Measurements from ENCODE around the gene SLX4IP. TPM values are rescaled to one million over a fixed set of nuclear protein-coding genes. Genes with fewer than 3 reads are reported as not detected.

Gene SLX4IP
- total and polyA plus RNA-seq, 2 donors (not counting 1 experiment from before 2014, with no cell fraction given): 1.9 to 8.1 TPM

GRCh38 chr20:10483691-10484090 is 48.6 kb downstream of the SLX4IP start:
- no peak overlapping the region for H2AFZ ChIP-seq (ENCODE audit: low read length)
- H3K4me1 ChIP-seq (ENCODE audit: control insufficient read depth, extremely low read depth, insufficient read depth, low read length): no peaks in the 10 kb centered on the region
- H3K9me3 ChIP-seq (ENCODE audit: control insufficient read depth, insufficient read depth, low read depth, low read length): no peaks in the 10 kb centered on the region
- no peak for DNase-seq (ENCODE audit: low read depth in 2 of 2)
- H3K79me2 ChIP-seq (ENCODE audit: control insufficient read depth, insufficient read depth, low read length): no peaks in the 10 kb centered on the region
- H3K27me3 ChIP-seq (ENCODE audit: control insufficient read depth, insufficient read depth, low read length): no peaks in the 10 kb centered on the region
- H4K20me1 ChIP-seq (ENCODE audit: control insufficient read depth, extremely low read depth, insufficient read depth, low read length): no peaks in the 10 kb centered on the region
- no peaks in the 10 kb centered on the region for H3K36me3 ChIP-seq (ENCODE audit: control insufficient read depth, insufficient read depth, low read length)
- TF ChIP-seq, protein P1, sequence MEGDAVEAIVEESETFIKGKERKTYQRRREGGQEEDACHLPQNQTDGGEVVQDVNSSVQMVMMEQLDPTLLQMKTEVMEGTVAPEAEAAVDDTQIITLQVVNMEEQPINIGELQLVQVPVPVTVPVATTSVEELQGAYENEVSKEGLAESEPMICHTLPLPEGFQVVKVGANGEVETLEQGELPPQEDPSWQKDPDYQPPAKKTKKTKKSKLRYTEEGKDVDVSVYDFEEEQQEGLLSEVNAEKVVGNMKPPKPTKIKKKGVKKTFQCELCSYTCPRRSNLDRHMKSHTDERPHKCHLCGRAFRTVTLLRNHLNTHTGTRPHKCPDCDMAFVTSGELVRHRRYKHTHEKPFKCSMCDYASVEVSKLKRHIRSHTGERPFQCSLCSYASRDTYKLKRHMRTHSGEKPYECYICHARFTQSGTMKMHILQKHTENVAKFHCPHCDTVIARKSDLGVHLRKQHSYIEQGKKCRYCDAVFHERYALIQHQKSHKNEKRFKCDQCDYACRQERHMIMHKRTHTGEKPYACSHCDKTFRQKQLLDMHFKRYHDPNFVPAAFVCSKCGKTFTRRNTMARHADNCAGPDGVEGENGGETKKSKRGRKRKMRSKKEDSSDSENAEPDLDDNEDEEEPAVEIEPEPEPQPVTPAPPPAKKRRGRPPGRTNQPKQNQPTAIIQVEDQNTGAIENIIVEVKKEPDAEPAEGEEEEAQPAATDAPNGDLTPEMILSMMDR (conservative IDR thresholded peaks at IDR 0.05 in 1 of 2, IDR thresholded peaks at IDR 0.05 in 1 of 2; ENCODE audit: low read depth in 1 of 2, low read length in 2 of 2): no peak
- TF ChIP-seq EZH2 (IDR thresholded peaks at IDR 0.05; ENCODE audit: low read length, missing control alignments): no peak
- H3K4me2 ChIP-seq (ENCODE audit: extremely low read depth, insufficient read depth, low read length): no peak overlapping the region
- no peak overlapping the region for H3K27ac ChIP-seq (ENCODE audit: insufficient read depth, low read length)
- H3K4me3 ChIP-seq (replicated peaks in 1 of 4; ENCODE audit: control extremely low read depth in 1 of 4, insufficient read depth in 1 of 4, low read depth in 3 of 4, low read length in 4 of 4): no peak overlapping the region
- H3K9ac ChIP-seq (ENCODE audit: insufficient read depth, low read length): no peak overlapping the region

- Histone ChIP-seq H3K9ac (ENCODE audit: insufficient read depth, low read length) (no peak overlapping the region), H3K27me3 (ENCODE audit: control insufficient read depth, insufficient read depth, low read length) (no peaks in the 10 kb centered on the region), H2AFZ (ENCODE audit: low read length) (no peak overlapping the region), H3K4me1 (ENCODE audit: control insufficient read depth, extremely low read depth, insufficient read depth, low read length) (no peaks in the 10 kb centered on the region), H3K27ac (ENCODE audit: insufficient read depth, low read length) (no peak overlapping the region), H3K9me3 (ENCODE audit: control insufficient read depth, insufficient read depth, low read depth, low read length) (no peaks in the 10 kb centered on the region), H3K4me3 (replicated peaks in 1 of 4; ENCODE audit: control extremely low read depth in 1 of 4, insufficient read depth in 1 of 4, low read depth in 3 of 4, low read length in 4 of 4) (no peak overlapping the region), H4K20me1 (ENCODE audit: control insufficient read depth, extremely low read depth, insufficient read depth, low read length) (no peaks in the 10 kb centered on the region), H3K4me2 (ENCODE audit: extremely low read depth, insufficient read depth, low read length) (no peak overlapping the region), H3K36me3 (ENCODE audit: control insufficient read depth, insufficient read depth, low read length) (no peaks in the 10 kb centered on the region), H3K79me2 (ENCODE audit: control insufficient read depth, insufficient read depth, low read length) (no peaks in the 10 kb centered on the region)
- DNase-seq (ENCODE audit: low read depth in 2 of 2): peak; percentile 43 to 67
- no peak for TF ChIP-seq EZH2 (IDR thresholded peaks at IDR 0.05; ENCODE audit: low read length, missing control alignments)
- TF ChIP-seq, protein P1 (conservative IDR thresholded peaks at IDR 0.05 in 1 of 2, IDR thresholded peaks at IDR 0.05 in 1 of 2; ENCODE audit: low read depth in 1 of 2, low read length in 2 of 2): no peak
These were observed 52.3 kb downstream of the SLX4IP start for GRCh38 chr20:10487142-10488136.

DNA sequence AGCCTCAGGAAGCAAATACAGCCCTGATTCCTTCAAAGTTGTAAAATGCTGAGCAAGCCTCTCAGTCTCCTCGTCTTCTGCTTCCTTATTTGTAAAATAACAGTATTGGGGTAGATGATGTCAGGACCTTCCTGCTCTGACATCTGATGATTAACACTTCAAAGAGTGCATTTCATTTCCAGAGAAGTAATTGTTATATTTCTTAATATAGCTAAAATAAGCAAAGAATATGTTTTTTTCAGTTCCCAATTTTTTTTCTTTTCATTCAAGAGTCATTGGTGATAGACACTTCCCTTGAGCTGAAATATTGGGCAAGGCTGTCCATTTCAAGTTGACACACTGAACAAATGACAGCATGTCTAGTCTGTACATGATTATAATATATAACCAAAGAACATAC is 53.4 kb downstream of the SLX4IP start:
- H3K9ac ChIP-seq (ENCODE audit: insufficient read depth, low read length): no peak overlapping the region
- TF ChIP-seq, protein P1 (conservative IDR thresholded peaks at IDR 0.05 in 1 of 2, IDR thresholded peaks at IDR 0.05 in 1 of 2; ENCODE audit: low read depth in 1 of 2, low read length in 2 of 2): no peak
- DNase-seq (ENCODE audit: low read depth in 2 of 2): no peak
- no peaks in the 10 kb centered on the region for H3K27me3 ChIP-seq (ENCODE audit: control insufficient read depth, insufficient read depth, low read length)
- no peaks in the 10 kb centered on the region for H3K36me3 ChIP-seq (ENCODE audit: control insufficient read depth, insufficient read depth, low read length)
- no peak overlapping the region for H3K4me3 ChIP-seq (replicated peaks in 1 of 4; ENCODE audit: control extremely low read depth in 1 of 4, insufficient read depth in 1 of 4, low read depth in 3 of 4, low read length in 4 of 4)
- H3K27ac ChIP-seq (ENCODE audit: insufficient read depth, low read length): no peak overlapping the region
- no peak overlapping the region for H2AFZ ChIP-seq (ENCODE audit: low read length)
- no peaks in the 10 kb centered on the region for H4K20me1 ChIP-seq (ENCODE audit: control insufficient read depth, extremely low read depth, insufficient read depth, low read length)
- H3K79me2 ChIP-seq (ENCODE audit: control insufficient read depth, insufficient read depth, low read length): no peaks in the 10 kb centered on the region
- no peak overlapping the region for H3K4me2 ChIP-seq (ENCODE audit: extremely low read depth, insufficient read depth, low read length)
- H3K9me3 ChIP-seq (ENCODE audit: control insufficient read depth, insufficient read depth, low read depth, low read length): no peaks in the 10 kb centered on the region
- no peaks in the 10 kb centered on the region for H3K4me1 ChIP-seq (ENCODE audit: control insufficient read depth, extremely low read depth, insufficient read depth, low read length)
